NB4 (cell line): ENCODE data around the gene NAMPT.

ENCODE experiments used
- MYC ChIP-seq: IDR thresholded peaks from 2 replicates; pipeline ENCODE4 v1.6.1; 2011; ENCODE audit warnings: low read depth, low read length
- POLR2A ChIP-seq: IDR thresholded peaks from 2 replicates; pipeline ENCODE4 v1.6.1; 2011; ENCODE audit warnings: mild to moderate bottlenecking; ENCODE audit not compliant: insufficient read length; ENCODE audit errors: extremely low read depth
- TF ChIP-seq, protein P1 (sequence below): IDR thresholded peaks from one replicate; pipeline ENCODE4 v1.5.1; 2012; ENCODE audit warnings: low read depth, low read length
- TF ChIP-seq, protein P2 (sequence below): IDR thresholded peaks from 2 replicates; pipeline ENCODE4 v1.6.1; 2011; ENCODE audit warnings: low read depth, low read length

DNA sequence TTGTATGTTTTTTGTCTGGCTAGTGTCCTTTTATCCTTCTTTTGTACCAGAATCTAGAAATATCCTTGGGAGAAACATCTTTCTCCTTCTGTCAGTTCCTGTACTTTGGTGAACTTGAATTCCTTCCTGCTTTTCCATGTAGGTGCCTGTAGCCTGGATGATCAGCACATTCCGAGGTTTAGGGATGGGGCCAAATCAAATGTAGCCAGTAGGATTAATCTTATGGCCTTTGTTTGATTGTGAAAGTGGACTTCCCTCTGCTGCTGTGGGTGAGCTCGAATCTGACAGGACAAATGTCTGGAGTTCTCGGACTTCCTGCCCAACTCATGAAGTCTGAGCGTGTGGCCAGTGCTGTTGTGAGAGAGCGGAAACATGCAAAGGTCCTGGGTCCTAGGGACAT, 33.2 kb upstream of the NAMPT start:
- TF ChIP-seq, protein P1, sequence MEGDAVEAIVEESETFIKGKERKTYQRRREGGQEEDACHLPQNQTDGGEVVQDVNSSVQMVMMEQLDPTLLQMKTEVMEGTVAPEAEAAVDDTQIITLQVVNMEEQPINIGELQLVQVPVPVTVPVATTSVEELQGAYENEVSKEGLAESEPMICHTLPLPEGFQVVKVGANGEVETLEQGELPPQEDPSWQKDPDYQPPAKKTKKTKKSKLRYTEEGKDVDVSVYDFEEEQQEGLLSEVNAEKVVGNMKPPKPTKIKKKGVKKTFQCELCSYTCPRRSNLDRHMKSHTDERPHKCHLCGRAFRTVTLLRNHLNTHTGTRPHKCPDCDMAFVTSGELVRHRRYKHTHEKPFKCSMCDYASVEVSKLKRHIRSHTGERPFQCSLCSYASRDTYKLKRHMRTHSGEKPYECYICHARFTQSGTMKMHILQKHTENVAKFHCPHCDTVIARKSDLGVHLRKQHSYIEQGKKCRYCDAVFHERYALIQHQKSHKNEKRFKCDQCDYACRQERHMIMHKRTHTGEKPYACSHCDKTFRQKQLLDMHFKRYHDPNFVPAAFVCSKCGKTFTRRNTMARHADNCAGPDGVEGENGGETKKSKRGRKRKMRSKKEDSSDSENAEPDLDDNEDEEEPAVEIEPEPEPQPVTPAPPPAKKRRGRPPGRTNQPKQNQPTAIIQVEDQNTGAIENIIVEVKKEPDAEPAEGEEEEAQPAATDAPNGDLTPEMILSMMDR: no peak
- TF ChIP-seq POLR2A (no peak), MYC (no peak)
- TF ChIP-seq, protein P2, sequence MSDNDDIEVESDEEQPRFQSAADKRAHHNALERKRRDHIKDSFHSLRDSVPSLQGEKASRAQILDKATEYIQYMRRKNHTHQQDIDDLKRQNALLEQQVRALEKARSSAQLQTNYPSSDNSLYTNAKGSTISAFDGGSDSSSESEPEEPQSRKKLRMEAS: no peak
